Uterus (tissue), 2 donors: ENCODE results near the gene BEND6.

ENCODE experiments used
- POLR2A ChIP-seq, 2 donors: fragments of 450-650 bp; IDR thresholded peaks; one replicate each; pipeline ENCODE4 v1.6.1; 2016; ENCODE audit warnings: antibody characterized with exemption in 2 of 2, mild to moderate bottlenecking in 1 of 2, moderate library complexity in 1 of 2
- TF ChIP-seq, protein P1 (sequence below), 4 experiments: fragments of 200-600 bp in 2 of 4; fragments of 450-650 bp in 2 of 4; sonication (generic) in 2 of 4; IDR thresholded peaks; one replicate each; pipeline ENCODE4 v1.5.1; 2016 to 2019; ENCODE audit warnings: antibody characterized with exemption in 4 of 4, mild to moderate bottlenecking in 2 of 4, moderate library complexity in 1 of 4

DNA sequence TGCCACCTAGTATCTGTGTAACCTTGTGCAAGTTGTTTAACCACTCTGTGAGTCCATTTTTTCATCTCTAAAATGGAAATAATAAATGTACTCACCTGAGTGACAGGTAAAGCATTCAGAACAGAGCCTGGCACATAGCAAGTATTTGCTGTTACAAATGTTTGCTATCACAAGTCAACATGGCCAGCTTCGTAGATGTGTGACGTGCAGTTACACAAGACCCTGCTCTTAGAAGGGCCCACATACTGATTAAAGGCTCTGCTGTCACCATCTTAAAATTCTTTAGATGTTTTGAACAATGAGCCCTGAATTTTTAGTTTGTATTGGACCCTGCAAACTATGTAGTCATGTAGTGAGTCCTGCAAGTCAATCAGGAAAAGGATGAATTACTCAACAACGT lies 51.2 kb downstream of the BEND6 start:
- no peak for TF ChIP-seq POLR2A (IDR thresholded peaks at IDR 0.05)
- TF ChIP-seq, protein P1, sequence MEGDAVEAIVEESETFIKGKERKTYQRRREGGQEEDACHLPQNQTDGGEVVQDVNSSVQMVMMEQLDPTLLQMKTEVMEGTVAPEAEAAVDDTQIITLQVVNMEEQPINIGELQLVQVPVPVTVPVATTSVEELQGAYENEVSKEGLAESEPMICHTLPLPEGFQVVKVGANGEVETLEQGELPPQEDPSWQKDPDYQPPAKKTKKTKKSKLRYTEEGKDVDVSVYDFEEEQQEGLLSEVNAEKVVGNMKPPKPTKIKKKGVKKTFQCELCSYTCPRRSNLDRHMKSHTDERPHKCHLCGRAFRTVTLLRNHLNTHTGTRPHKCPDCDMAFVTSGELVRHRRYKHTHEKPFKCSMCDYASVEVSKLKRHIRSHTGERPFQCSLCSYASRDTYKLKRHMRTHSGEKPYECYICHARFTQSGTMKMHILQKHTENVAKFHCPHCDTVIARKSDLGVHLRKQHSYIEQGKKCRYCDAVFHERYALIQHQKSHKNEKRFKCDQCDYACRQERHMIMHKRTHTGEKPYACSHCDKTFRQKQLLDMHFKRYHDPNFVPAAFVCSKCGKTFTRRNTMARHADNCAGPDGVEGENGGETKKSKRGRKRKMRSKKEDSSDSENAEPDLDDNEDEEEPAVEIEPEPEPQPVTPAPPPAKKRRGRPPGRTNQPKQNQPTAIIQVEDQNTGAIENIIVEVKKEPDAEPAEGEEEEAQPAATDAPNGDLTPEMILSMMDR (IDR thresholded peaks at IDR 0.05): no peak
